ENCODE measurements around the gene MYO1D. TPM values are rescaled to one million over a fixed set of nuclear protein-coding genes. Genes with fewer than 3 reads are reported as not detected.

The MYO1D gene
- total RNA-seq, 1 experiment from 2014 or later: 23.5 TPM

DNA sequence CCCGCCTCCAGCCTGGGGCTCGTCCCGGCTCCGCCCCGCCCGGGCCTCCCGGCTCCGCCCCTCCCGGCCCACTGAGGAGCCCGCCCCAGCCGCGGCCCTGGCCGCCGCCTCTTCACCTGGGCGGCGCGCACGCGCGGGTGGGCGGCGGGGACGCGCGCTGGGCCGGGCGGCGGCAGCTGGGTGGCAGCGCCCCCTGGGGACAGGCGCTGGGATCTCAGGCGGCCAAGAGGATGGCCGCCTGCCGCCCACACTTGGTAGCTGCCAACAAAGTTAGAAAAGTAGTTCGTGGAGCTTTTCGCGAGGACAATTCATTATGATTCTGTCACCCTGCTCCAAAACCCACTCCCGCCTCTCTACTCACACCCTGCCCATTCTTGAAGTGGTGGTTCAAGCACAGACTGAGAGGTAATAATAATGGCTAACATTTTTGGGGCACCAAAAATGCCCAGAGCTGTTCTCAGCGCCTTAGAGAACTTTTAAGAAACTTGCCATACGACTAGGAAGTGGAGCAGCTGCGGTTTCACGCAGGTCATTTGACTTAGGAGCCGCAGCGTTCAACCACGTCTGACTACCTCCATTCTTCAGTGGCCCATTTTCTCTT lies 340 bp upstream of the MYO1D start:
- ChIA-PET CTCF (interaction anchor here (0.5 to 2.9 kb wide), 10 partner anchors 9 to 353 kb away, joined by 3 to 31 read pairs (median 4); no protein-coding TSS in a partner anchor), POLR2A (ENCODE audit: unreplicated experiment) (interaction anchor here (0.7 to 1.1 kb wide), 3 partner anchors 35 to 99 kb away, joined by 3 to 4 read pairs (median 3); no protein-coding TSS in a partner anchor)
- Histone ChIP-seq H3K4me2 (ENCODE audit: low read length) (peak overlapping the region; percentile 95), H3K9ac (ENCODE audit: low read length) (peak overlapping the region; percentile 49), H2AFZ (ENCODE audit: low read length) (peak overlapping the region; percentile 99), H3K9me3 (ENCODE audit: low read length) (no peaks in the 10 kb centered on the region), H3K4me1 (ENCODE audit: insufficient read depth, low read length) (peaks cover 16% of the 10 kb centered on the region), H3K27me3 (ENCODE audit: low read length) (no peaks in the 10 kb centered on the region), H3K9me2 (replicated peaks; ENCODE audit: low read length) (no peaks in the 10 kb centered on the region), H3K4me3 (ENCODE audit: low read length) (peak overlapping the region; percentile 82), H3F3A (ENCODE audit: low read length, unreplicated experiment) (no peaks in the 10 kb centered on the region), H4K20me1 (ENCODE audit: low read length) (no peaks in the 10 kb centered on the region), H3K79me2 (ENCODE audit: low read length) (peaks cover 30% of the 10 kb centered on the region), H3K27ac (ENCODE audit: low read length) (no peak overlapping the region), H3K36me3 (ENCODE audit: low read depth, low read length) (no peaks in the 10 kb centered on the region)
- DNase-seq: peak; percentile 86
- BruUV-seq (replicated peaks): no TSS peak
- intact Hi-C loops (cut with micrococcal nuclease): loop anchor here (1.0 to 2.0 kb wide), 5 partner anchors 33 to 94 kb away; no protein-coding TSS in a partner anchor
- peak; percentile 93 for ATAC-seq
- TF ChIP-seq EZH2 (IDR thresholded peaks at IDR 0.05; ENCODE audit: low read length, unreplicated experiment): no peak
- TF ChIP-seq EZH2phosphoT487 (IDR thresholded peaks at IDR 0.05; ENCODE audit: borderline replicate concordance, low read length): no peak
- TF ChIP-seq, protein P1, sequence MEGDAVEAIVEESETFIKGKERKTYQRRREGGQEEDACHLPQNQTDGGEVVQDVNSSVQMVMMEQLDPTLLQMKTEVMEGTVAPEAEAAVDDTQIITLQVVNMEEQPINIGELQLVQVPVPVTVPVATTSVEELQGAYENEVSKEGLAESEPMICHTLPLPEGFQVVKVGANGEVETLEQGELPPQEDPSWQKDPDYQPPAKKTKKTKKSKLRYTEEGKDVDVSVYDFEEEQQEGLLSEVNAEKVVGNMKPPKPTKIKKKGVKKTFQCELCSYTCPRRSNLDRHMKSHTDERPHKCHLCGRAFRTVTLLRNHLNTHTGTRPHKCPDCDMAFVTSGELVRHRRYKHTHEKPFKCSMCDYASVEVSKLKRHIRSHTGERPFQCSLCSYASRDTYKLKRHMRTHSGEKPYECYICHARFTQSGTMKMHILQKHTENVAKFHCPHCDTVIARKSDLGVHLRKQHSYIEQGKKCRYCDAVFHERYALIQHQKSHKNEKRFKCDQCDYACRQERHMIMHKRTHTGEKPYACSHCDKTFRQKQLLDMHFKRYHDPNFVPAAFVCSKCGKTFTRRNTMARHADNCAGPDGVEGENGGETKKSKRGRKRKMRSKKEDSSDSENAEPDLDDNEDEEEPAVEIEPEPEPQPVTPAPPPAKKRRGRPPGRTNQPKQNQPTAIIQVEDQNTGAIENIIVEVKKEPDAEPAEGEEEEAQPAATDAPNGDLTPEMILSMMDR (conservative IDR thresholded peaks at IDR 0.05; ENCODE audit: low read depth, low read length): peak; percentile 57

DNA sequence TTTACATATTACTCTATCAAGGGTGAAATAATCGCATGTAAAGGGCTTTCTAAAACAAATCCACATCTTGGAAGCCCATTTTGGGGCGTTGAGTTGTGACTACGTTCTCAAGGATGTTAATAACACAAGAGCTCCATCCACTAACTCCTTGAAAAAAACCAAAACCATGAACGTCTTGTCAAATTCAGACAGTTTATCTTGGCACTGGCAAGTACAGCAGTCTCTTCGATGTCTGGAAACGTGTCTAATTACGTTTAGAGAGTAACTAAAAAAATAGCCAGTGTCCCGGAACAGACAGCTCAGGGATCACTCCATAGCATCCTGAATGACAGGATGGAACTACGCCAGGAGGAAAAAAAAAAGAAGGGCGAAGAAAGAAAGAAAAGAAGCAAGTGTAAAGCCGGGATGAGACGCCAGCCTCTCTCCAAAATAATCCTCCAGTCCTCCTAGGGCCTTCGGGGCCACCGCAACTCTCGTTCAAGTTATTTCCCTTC lies 954 bp downstream of the MYO1D start:
- no peak for TF ChIP-seq EZH2phosphoT487 (IDR thresholded peaks at IDR 0.05; ENCODE audit: borderline replicate concordance, low read length)
- TF ChIP-seq EZH2 (IDR thresholded peaks at IDR 0.05; ENCODE audit: low read length, unreplicated experiment): no peak
- TF ChIP-seq, protein P1 (conservative IDR thresholded peaks at IDR 0.05; ENCODE audit: low read depth, low read length): no peak
- no peak for ATAC-seq
- H2AFZ ChIP-seq (ENCODE audit: low read length): peak overlapping the region; percentile 76
- no peaks in the 10 kb centered on the region for H3K27me3 ChIP-seq (ENCODE audit: low read length)
- peaks cover 30% of the 10 kb centered on the region for H3K79me2 ChIP-seq (ENCODE audit: low read length)
- BruUV-seq (replicated peaks): TSS peak; percentile 65
- H3K9me2 ChIP-seq (replicated peaks; ENCODE audit: low read length): no peaks in the 10 kb centered on the region
- peak overlapping the region; percentile 92 for H3K4me2 ChIP-seq (ENCODE audit: low read length)
- intact Hi-C loops (cut with micrococcal nuclease): loop anchor here (2.0 kb wide), 2 partner anchors 47 to 55 kb away; no protein-coding TSS in a partner anchor
- peak overlapping the region; percentile 49 for H3K9ac ChIP-seq (ENCODE audit: low read length)
- H3K9me3 ChIP-seq (ENCODE audit: low read length): no peaks in the 10 kb centered on the region
- POLR2A ChIA-PET (ENCODE audit: unreplicated experiment): no interaction called here
- peak; percentile 13 for DNase-seq
- H3K36me3 ChIP-seq (ENCODE audit: low read depth, low read length): no peaks in the 10 kb centered on the region
- H4K20me1 ChIP-seq (ENCODE audit: low read length): no peaks in the 10 kb centered on the region
- H3K4me1 ChIP-seq (ENCODE audit: insufficient read depth, low read length): peaks cover 16% of the 10 kb centered on the region
- CTCF ChIA-PET: interaction anchor here (2.5 to 2.9 kb wide), 2 partner anchors 70 to 93 kb away, joined by 19 to 31 read pairs; no protein-coding TSS in a partner anchor
- H3K27ac ChIP-seq (ENCODE audit: low read length): peak overlapping the region; percentile 31
- H3K4me3 ChIP-seq (ENCODE audit: low read length): peak overlapping the region; percentile 82
- no peaks in the 10 kb centered on the region for H3F3A ChIP-seq (ENCODE audit: low read length, unreplicated experiment)
